ENCODE results near the gene CENPF. TPM values are rescaled to one million over a fixed set of nuclear protein-coding genes. Genes with fewer than 3 reads are reported as not detected.

CENPF gene
- total and polyA plus RNA-seq, 9 of the 15 experiments (the other 6 are each of a cell fraction or from before 2014, with no cell fraction given) = 50.6 to 180 (median 98.3) TPM

GRCh38 chr1:214662223-214662785 lies 59.3 kb downstream of the CENPF start:
- CTCF ChIA-PET (ENCODE audit: low intra/inter-chr PET ratio) = interaction anchor here (0.7 kb wide), 1 partner anchor 944 kb away, joined by 4 read pairs; no protein-coding TSS in a partner anchor

GRCh38 chr1:214664651-214665433 lies 61.8 kb downstream of the CENPF start:
- no peak overlapping the region for H3K27ac ChIP-seq (ENCODE audit: extremely low read depth, low read depth, low read length)
- H3K4me1 ChIP-seq (replicated peaks in 1 of 2; ENCODE audit: control insufficient read depth in 2 of 2, insufficient read depth in 2 of 2, low read length in 2 of 2) = no peaks in the 10 kb centered on the region
- H2AFZ ChIP-seq (ENCODE audit: low read depth, low read length) = no peak overlapping the region
- no peak overlapping the region for H3K4me2 ChIP-seq (ENCODE audit: insufficient read depth, low read length)
- intact Hi-C loops (cut with micrococcal nuclease) (no loop called here), in situ Hi-C loops (cut with MboI) (no loop called here)
- H3K79me2 ChIP-seq (ENCODE audit: control insufficient read depth, insufficient read depth, low read length) = no peaks in the 10 kb centered on the region
- H3K36me3 ChIP-seq (ENCODE audit: control insufficient read depth, insufficient read depth, low read length) = peaks cover 91% of the 10 kb centered on the region
- no peaks in the 10 kb centered on the region for H3K9me3 ChIP-seq (replicated peaks; ENCODE audit: control insufficient read depth, insufficient read depth, low read depth, low read length)
- BruUV-seq (replicated peaks) = no TSS peak
- FAIRE-seq (no peak), ATAC-seq (no peak), DNase-seq (ENCODE audit: extremely low read depth in 1 of 4, low spot score in 3 of 4) (no peak)
- no peaks in the 10 kb centered on the region for H3K9me1 ChIP-seq (ENCODE audit: control insufficient read depth, insufficient read depth, low read length)
- no peaks in the 10 kb centered on the region for H4K20me1 ChIP-seq (replicated peaks; ENCODE audit: control insufficient read depth, insufficient read depth, low read length)
- H3K4me3 ChIP-seq = no peak overlapping the region
- CTCF ChIA-PET (ENCODE audit: low intra/inter-chr PET ratio) = no interaction called here
- H3K9ac ChIP-seq (ENCODE audit: insufficient read depth in 1 of 2, low read depth in 2 of 2, low read length in 2 of 2) = no peak overlapping the region
- H3K27me3 ChIP-seq (ENCODE audit: control insufficient read depth in 2 of 2, insufficient read depth in 2 of 2, low read length in 2 of 2) = no peaks in the 10 kb centered on the region
- WGBS (ENCODE audit: insufficient coverage, low coverage, missing lambda C conversion rate) = 96% methylated on average over 8 of the region's 8 CpGs
- POLR2A ChIA-PET = interaction anchor here (1.0 kb wide), 1 partner anchor 902 kb away, joined by 3 read pairs; the partner anchor contains the start of gene KCTD3
- TF ChIP-seq TAF9B (IDR thresholded peaks at IDR 0.05; ENCODE audit: partially characterized antibody) (no peak), ZNF512 (tag; IDR thresholded peaks at IDR 0.05) (no peak), ATF1 (CRISPR knock-in tag; IDR thresholded peaks at IDR 0.05) (no peak), ATF1 (tag; IDR thresholded peaks at IDR 0.05) (no peak), ATF4 (CRISPR knock-in tag; IDR thresholded peaks at IDR 0.05) (no peak), PML (IDR thresholded peaks at IDR 0.05; ENCODE audit: low read length) (no peak), BRF2 (IDR thresholded peaks at IDR 0.05; ENCODE audit: borderline replicate concordance, insufficient read depth, insufficient read length) (no peak), PYGO2 (tag; IDR thresholded peaks at IDR 0.05) (no peak), FIP1L1 (IDR thresholded peaks at IDR 0.05; ENCODE audit: low read depth, low read length, poor library complexity, severe bottlenecking) (no peak), MXI1 (IDR thresholded peaks at IDR 0.05; ENCODE audit: low read depth, low read length) (no peak)

More at GRCh38 chr1:214662223-214662785, 59.3 kb downstream of the CENPF start:
- Histone ChIP-seq H3K4me2 (ENCODE audit: insufficient read depth, low read length) (no peak overlapping the region), H2AFZ (ENCODE audit: low read depth, low read length) (no peak overlapping the region), H3K9me3 (replicated peaks; ENCODE audit: control insufficient read depth, insufficient read depth, low read depth, low read length) (no peaks in the 10 kb centered on the region), H3K79me2 (ENCODE audit: control insufficient read depth, insufficient read depth, low read length) (no peaks in the 10 kb centered on the region), H3K36me3 (ENCODE audit: control insufficient read depth, insufficient read depth, low read length) (peaks cover 99% of the 10 kb centered on the region), H3K9me1 (ENCODE audit: control insufficient read depth, insufficient read depth, low read length) (no peaks in the 10 kb centered on the region), H3K9ac (ENCODE audit: insufficient read depth in 1 of 2, low read depth in 2 of 2, low read length in 2 of 2) (no peak overlapping the region), H3K4me3 (no peak overlapping the region), H3K27ac (ENCODE audit: extremely low read depth, low read depth, low read length) (no peak overlapping the region), H3K4me1 (replicated peaks in 1 of 2; ENCODE audit: control insufficient read depth in 2 of 2, insufficient read depth in 2 of 2, low read length in 2 of 2) (no peaks in the 10 kb centered on the region), H4K20me1 (replicated peaks; ENCODE audit: control insufficient read depth, insufficient read depth, low read length) (no peaks in the 10 kb centered on the region), H3K27me3 (ENCODE audit: control insufficient read depth in 2 of 2, insufficient read depth in 2 of 2, low read length in 2 of 2) (no peaks in the 10 kb centered on the region)
- 98% methylated on average over 3 of the region's 3 CpGs for WGBS (ENCODE audit: insufficient coverage, low coverage, missing lambda C conversion rate)
- FAIRE-seq (no peak), ATAC-seq (no peak), DNase-seq (ENCODE audit: extremely low read depth in 1 of 4, low spot score in 3 of 4) (no peak)
- no peak for TF ChIP-seq RNF2 (IDR thresholded peaks at IDR 0.05)
- TF ChIP-seq ZFP36 (IDR thresholded peaks at IDR 0.05; ENCODE audit: low read depth, low read length, partially characterized antibody) = no peak
- POLR2A ChIA-PET = no interaction called here
- in situ Hi-C loops (cut with MboI) (no loop called here), intact Hi-C loops (cut with micrococcal nuclease) (no loop called here)
- BruUV-seq (replicated peaks) = no TSS peak
